ENCODE data around the gene GAS2L3.

DNA sequence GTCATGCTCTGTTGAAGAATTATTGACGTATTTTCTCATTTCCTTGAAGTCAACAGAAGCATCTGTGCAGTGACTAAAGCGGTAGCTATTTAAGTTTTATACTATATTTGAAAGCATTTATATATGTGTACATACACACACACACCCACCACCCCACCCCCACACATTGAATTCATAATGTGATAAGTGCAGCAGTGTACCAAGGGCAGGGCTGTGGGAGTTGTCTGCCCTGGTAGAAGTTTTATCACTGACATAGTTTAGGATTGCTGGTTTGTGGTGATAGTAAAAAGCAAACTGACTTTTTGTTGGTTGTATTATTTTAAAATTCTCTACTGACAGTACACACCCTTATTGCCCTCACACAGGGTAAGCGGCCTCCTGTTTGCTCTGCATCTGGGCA is 39.1 kb downstream of the GAS2L3 start:
- TF ChIP-seq, protein P1, sequence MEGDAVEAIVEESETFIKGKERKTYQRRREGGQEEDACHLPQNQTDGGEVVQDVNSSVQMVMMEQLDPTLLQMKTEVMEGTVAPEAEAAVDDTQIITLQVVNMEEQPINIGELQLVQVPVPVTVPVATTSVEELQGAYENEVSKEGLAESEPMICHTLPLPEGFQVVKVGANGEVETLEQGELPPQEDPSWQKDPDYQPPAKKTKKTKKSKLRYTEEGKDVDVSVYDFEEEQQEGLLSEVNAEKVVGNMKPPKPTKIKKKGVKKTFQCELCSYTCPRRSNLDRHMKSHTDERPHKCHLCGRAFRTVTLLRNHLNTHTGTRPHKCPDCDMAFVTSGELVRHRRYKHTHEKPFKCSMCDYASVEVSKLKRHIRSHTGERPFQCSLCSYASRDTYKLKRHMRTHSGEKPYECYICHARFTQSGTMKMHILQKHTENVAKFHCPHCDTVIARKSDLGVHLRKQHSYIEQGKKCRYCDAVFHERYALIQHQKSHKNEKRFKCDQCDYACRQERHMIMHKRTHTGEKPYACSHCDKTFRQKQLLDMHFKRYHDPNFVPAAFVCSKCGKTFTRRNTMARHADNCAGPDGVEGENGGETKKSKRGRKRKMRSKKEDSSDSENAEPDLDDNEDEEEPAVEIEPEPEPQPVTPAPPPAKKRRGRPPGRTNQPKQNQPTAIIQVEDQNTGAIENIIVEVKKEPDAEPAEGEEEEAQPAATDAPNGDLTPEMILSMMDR (conservative IDR thresholded peaks at IDR 0.05) = no peak
- TF ChIP-seq EZH2 (IDR thresholded peaks at IDR 0.05; ENCODE audit: low read depth) = no peak
